Measurements from ENCODE around the gene CCER1.

CCER1 gene

DNA sequence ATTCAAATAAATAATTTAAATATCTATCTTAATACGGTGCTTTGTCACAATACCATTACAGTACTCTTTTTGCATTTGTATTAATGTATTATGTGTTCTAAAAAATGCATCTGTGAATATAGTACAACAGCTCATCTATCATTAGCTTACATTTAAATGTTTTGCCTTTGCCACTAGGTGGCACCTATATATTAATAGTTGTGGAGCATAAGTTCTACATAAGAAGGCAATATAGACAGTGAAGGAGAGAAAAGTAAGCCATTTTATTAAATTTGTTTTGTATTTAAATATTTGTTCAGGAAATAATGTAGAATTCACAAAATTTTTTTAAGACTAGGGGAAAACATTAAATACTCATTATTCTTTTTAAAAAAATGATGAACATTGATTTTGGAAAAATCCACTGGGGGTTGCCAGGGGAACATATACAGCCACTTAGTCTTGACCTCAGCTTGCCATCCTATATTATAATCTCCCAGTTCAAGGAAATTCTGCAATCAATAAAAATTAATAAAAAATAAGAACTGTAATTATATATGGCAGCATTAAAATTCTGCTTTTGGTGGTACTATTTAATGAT is 9.8 kb downstream of the CCER1 start:
- Histone ChIP-seq H3K4me3 (ENCODE audit: control insufficient read depth in 1 of 7, extremely low read depth in 1 of 7, insufficient read depth in 4 of 7, low read depth in 2 of 7, low read length in 6 of 7) (no peak overlapping the region), H3K4me1 (ENCODE audit: control extremely low read depth in 1 of 4, control insufficient read depth in 4 of 4, insufficient read depth in 4 of 4, low read length in 3 of 4) (no peaks in the 10 kb centered on the region), H3K9me3 (ENCODE audit: control extremely low read depth in 1 of 5, control insufficient read depth in 4 of 5, insufficient read depth in 2 of 5, low read depth in 1 of 5, low read length in 4 of 5) (no peaks in the 10 kb centered on the region), H3K27me3 (replicated peaks in 2 of 5; ENCODE audit: control insufficient read depth in 4 of 5, insufficient read depth in 5 of 5, low read length in 4 of 5) (no peaks in the 10 kb centered on the region), H3K27ac (ENCODE audit: insufficient read depth in 1 of 2, low read depth in 1 of 2, low read length in 2 of 2, poor library complexity in 1 of 2, severe bottlenecking in 2 of 2) (no peak overlapping the region), H3K36me3 (ENCODE audit: control insufficient read depth in 4 of 4, insufficient read depth in 4 of 4, low read length in 3 of 4) (no peaks in the 10 kb centered on the region)
- WGBS (ENCODE audit: insufficient coverage) = no CpG with 5 or more reads among the region's 1 CpG
- ChIA-PET POLR2A (no interaction called here), CTCF (interaction anchor here (0.9 kb wide), 2 partner anchors 410 to 411 kb away, joined by 3 read pairs; no protein-coding TSS in a partner anchor)
- DNase-seq = peak in 2 of 3 donors; percentile 42 to 46

DNA sequence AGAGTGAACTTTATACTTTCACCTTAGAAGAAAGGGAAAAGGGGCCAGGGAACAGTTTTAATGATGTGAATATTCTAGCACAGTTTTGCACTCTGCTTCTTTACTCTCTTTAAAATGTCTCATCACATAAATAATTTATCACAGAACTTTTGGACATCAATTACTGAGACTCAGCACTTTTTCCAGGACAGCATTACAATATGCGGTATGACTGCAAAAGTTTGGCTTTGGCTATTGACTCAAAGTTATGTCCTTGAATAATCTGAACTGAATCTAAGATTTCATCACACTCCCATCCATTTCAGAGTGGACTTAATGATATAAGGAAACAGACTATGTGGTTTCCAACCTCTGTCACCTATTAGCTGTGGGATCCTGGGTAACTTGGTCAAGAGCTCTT is 11.7 kb downstream of the CCER1 start:
- Histone ChIP-seq H3K27ac (ENCODE audit: insufficient read depth in 1 of 2, low read depth in 1 of 2, low read length in 2 of 2, poor library complexity in 1 of 2, severe bottlenecking in 2 of 2) (no peak overlapping the region), H3K27me3 (replicated peaks in 2 of 5; ENCODE audit: control insufficient read depth in 4 of 5, insufficient read depth in 5 of 5, low read length in 4 of 5) (no peaks in the 10 kb centered on the region), H3K36me3 (ENCODE audit: control insufficient read depth in 4 of 4, insufficient read depth in 4 of 4, low read length in 3 of 4) (no peaks in the 10 kb centered on the region), H3K9me3 (ENCODE audit: control extremely low read depth in 1 of 5, control insufficient read depth in 4 of 5, insufficient read depth in 2 of 5, low read depth in 1 of 5, low read length in 4 of 5) (no peaks in the 10 kb centered on the region), H3K4me3 (ENCODE audit: control insufficient read depth in 1 of 7, extremely low read depth in 1 of 7, insufficient read depth in 4 of 7, low read depth in 2 of 7, low read length in 6 of 7) (no peak overlapping the region), H3K4me1 (ENCODE audit: control extremely low read depth in 1 of 4, control insufficient read depth in 4 of 4, insufficient read depth in 4 of 4, low read length in 3 of 4) (peaks cover 0 to 2% (median 0%) of the 10 kb centered on the region in 4 experiments)
- ChIA-PET CTCF (interaction anchor here (0.9 to 1.3 kb wide), 3 partner anchors 31 to 193 kb away, joined by 3 read pairs; no protein-coding TSS in a partner anchor), POLR2A (no interaction called here)
- no CpG with 5 or more reads among the region's 1 CpG for WGBS (ENCODE audit: insufficient coverage)
- no peak for DNase-seq

DNA sequence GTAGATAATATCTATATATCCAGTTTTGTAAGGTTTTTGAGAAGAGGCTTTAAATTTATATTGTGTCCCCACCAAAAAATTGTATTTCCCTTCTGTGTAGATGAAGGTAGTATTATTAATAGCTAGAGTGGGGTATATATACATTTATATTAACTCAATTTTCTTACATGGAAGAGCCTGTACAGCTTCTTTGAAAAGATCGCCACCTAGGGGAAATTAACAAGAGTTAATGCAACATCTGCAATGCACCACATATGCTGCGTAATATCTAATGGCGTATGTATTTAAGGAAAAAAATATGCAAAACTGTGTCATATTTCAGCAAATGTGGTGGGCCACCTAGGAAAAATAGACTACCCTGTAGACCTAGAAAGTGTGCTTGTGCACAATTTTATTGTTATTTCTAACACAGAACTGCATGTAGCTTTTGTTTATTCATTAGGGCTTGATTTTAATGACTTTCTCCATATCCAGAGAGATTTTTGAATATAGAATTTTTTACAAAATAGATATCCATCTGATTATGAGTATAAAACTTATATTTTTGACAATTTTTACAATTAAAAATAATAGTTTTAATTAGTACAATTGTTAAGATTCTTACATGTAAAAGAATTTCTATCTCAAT is 14.0 kb downstream of the CCER1 start:
- no peaks in the 10 kb centered on the region for H3K27me3 ChIP-seq (replicated peaks in 2 of 5; ENCODE audit: control insufficient read depth in 4 of 5, insufficient read depth in 5 of 5, low read length in 4 of 5)
- no peaks in the 10 kb centered on the region for H3K36me3 ChIP-seq (ENCODE audit: control insufficient read depth in 4 of 4, insufficient read depth in 4 of 4, low read length in 3 of 4)
- WGBS (ENCODE audit: insufficient coverage) = no CpG with 5 or more reads among the region's 3 CpGs
- CTCF ChIA-PET = interaction anchor here (1.1 to 1.5 kb wide), 2 partner anchors 12 to 390 kb away, joined by 4 to 7 read pairs; no protein-coding TSS in a partner anchor
- DNase-seq = peak; percentile 39 to 68 (median 60)
- H3K27ac ChIP-seq (ENCODE audit: insufficient read depth in 1 of 2, low read depth in 1 of 2, low read length in 2 of 2, poor library complexity in 1 of 2, severe bottlenecking in 2 of 2) = no peak overlapping the region
- POLR2A ChIA-PET = interaction anchor here (0.7 kb wide), 1 partner anchor 14 kb away, joined by 3 read pairs; no protein-coding TSS in a partner anchor
- H3K9me3 ChIP-seq (ENCODE audit: control extremely low read depth in 1 of 5, control insufficient read depth in 4 of 5, insufficient read depth in 2 of 5, low read depth in 1 of 5, low read length in 4 of 5) = no peaks in the 10 kb centered on the region
- H3K4me3 ChIP-seq (ENCODE audit: control insufficient read depth in 1 of 7, extremely low read depth in 1 of 7, insufficient read depth in 4 of 7, low read depth in 2 of 7, low read length in 6 of 7) = no peak overlapping the region
- H3K4me1 ChIP-seq (ENCODE audit: control extremely low read depth in 1 of 4, control insufficient read depth in 4 of 4, insufficient read depth in 4 of 4, low read length in 3 of 4) = peaks cover 0 to 3% (median 0%) of the 10 kb centered on the region in 4 experiments

DNA sequence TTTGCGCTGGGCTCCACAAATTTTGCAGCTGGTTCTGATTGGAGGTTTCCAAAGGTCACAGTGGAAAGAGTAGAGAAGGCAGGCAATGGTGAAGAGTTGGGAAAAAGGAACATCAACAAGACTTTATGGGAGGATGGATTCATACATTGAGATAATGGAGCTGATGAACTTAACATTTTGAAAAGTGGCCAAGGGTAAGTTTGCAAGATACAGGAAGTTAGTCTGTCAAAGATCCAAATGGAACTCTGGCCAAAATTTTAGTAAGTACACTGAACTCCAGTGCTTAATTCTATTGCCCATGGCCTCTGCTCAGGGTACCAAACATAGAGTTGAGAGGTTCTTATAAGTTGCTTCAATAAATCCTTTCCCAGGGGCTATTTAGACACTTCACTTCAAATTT is 15.6 kb downstream of the CCER1 start:
- Histone ChIP-seq H3K27me3 (replicated peaks in 2 of 5; ENCODE audit: control insufficient read depth in 4 of 5, insufficient read depth in 5 of 5, low read length in 4 of 5) (no peaks in the 10 kb centered on the region), H3K4me1 (ENCODE audit: control extremely low read depth in 1 of 4, control insufficient read depth in 4 of 4, insufficient read depth in 4 of 4, low read length in 3 of 4) (peaks cover 0 to 3% (median 0%) of the 10 kb centered on the region in 4 experiments), H3K9me3 (ENCODE audit: control extremely low read depth in 1 of 5, control insufficient read depth in 4 of 5, insufficient read depth in 2 of 5, low read depth in 1 of 5, low read length in 4 of 5) (peaks cover 0 to 1% (median 0%) of the 10 kb centered on the region in 5 experiments), H3K4me3 (ENCODE audit: control insufficient read depth in 1 of 7, extremely low read depth in 1 of 7, insufficient read depth in 4 of 7, low read depth in 2 of 7, low read length in 6 of 7) (no peak overlapping the region), H3K36me3 (ENCODE audit: control insufficient read depth in 4 of 4, insufficient read depth in 4 of 4, low read length in 3 of 4) (no peaks in the 10 kb centered on the region), H3K27ac (ENCODE audit: insufficient read depth in 1 of 2, low read depth in 1 of 2, low read length in 2 of 2, poor library complexity in 1 of 2, severe bottlenecking in 2 of 2) (no peak overlapping the region)
- POLR2A ChIA-PET = no interaction called here
- CTCF ChIA-PET = interaction anchor here (0.6 to 1.5 kb wide), 2 partner anchors 10 to 689 kb away, joined by 3 to 7 read pairs; no protein-coding TSS in a partner anchor
- 100% methylated on average over 1 of the region's 1 CpG for WGBS (ENCODE audit: insufficient coverage)
- no peak for DNase-seq

DNA sequence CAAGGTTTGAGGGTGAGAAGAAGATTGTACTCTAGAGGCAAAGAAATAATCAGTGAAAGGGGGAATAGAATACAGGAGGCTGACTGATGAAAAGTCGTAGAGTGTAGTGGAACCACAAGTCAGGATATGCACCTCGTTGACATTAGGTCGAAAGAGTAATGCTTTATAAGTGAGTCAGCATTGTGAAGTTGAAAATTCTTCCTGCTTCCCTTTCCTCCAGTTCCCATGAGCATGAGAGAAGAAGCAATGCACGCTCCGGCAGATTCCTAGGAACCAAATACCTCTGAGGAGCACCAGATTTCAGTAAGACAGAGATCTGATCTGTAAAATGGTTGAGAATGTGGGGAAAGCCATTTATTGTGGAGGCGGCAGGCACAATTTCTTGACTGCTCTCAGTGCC is 16.5 kb downstream of the CCER1 start:
- ChIA-PET POLR2A (no interaction called here), CTCF (no interaction called here)
- 26% methylated on average over 6 of the region's 6 CpGs for whole genome bisulfite sequencing (ENCODE audit: insufficient coverage)
- H3K4me1 ChIP-seq (ENCODE audit: control extremely low read depth in 1 of 4, control insufficient read depth in 4 of 4, insufficient read depth in 4 of 4, low read length in 3 of 4) = peaks cover 0 to 3% (median 0%) of the 10 kb centered on the region in 4 experiments
- no peak overlapping the region for H3K27ac ChIP-seq (ENCODE audit: insufficient read depth in 1 of 2, low read depth in 1 of 2, low read length in 2 of 2, poor library complexity in 1 of 2, severe bottlenecking in 2 of 2)
- peak in 2 of 3 donors; percentile 4 to 22 for DNase-seq
- H3K4me3 ChIP-seq (ENCODE audit: control insufficient read depth in 1 of 7, extremely low read depth in 1 of 7, insufficient read depth in 4 of 7, low read depth in 2 of 7, low read length in 6 of 7) = no peak overlapping the region
- no peaks in the 10 kb centered on the region for H3K27me3 ChIP-seq (replicated peaks in 2 of 5; ENCODE audit: control insufficient read depth in 4 of 5, insufficient read depth in 5 of 5, low read length in 4 of 5)
- peaks cover 0 to 1% (median 0%) of the 10 kb centered on the region in 5 experiments for H3K9me3 ChIP-seq (ENCODE audit: control extremely low read depth in 1 of 5, control insufficient read depth in 4 of 5, insufficient read depth in 2 of 5, low read depth in 1 of 5, low read length in 4 of 5)
- no peaks in the 10 kb centered on the region for H3K36me3 ChIP-seq (ENCODE audit: control insufficient read depth in 4 of 4, insufficient read depth in 4 of 4, low read length in 3 of 4)

DNA sequence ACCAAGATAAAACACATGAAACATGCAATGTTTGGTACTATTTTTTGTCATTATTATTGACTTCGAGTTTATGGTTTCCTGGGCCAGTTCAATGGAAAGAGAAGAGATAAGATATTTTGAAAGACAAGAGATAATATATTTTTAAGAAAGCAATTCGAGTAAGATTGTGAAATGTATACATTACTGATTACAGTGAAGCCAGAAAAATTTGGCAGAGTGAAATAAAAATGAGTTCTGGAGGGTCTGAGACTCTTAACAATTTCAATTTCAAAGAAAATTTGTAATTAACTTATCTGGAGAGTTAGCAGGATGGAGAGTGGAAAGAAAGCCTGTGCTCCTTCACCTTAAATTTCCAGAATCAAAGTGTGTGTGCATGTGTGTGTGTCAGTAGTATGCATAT is 17.3 kb downstream of the CCER1 start:
- Histone ChIP-seq H3K36me3 (ENCODE audit: control insufficient read depth in 4 of 4, insufficient read depth in 4 of 4, low read length in 3 of 4) (no peaks in the 10 kb centered on the region), H3K9me3 (ENCODE audit: control extremely low read depth in 1 of 5, control insufficient read depth in 4 of 5, insufficient read depth in 2 of 5, low read depth in 1 of 5, low read length in 4 of 5) (peaks cover 0 to 3% (median 0%) of the 10 kb centered on the region in 5 experiments), H3K4me1 (ENCODE audit: control extremely low read depth in 1 of 4, control insufficient read depth in 4 of 4, insufficient read depth in 4 of 4, low read length in 3 of 4) (peaks cover 0 to 3% (median 0%) of the 10 kb centered on the region in 4 experiments), H3K27ac (ENCODE audit: insufficient read depth in 1 of 2, low read depth in 1 of 2, low read length in 2 of 2, poor library complexity in 1 of 2, severe bottlenecking in 2 of 2) (no peak overlapping the region), H3K4me3 (ENCODE audit: control insufficient read depth in 1 of 7, extremely low read depth in 1 of 7, insufficient read depth in 4 of 7, low read depth in 2 of 7, low read length in 6 of 7) (no peak overlapping the region), H3K27me3 (replicated peaks in 2 of 5; ENCODE audit: control insufficient read depth in 4 of 5, insufficient read depth in 5 of 5, low read length in 4 of 5) (no peaks in the 10 kb centered on the region)
- ChIA-PET POLR2A (no interaction called here), CTCF (no interaction called here)
- 79% methylated on average over 2 of the region's 2 CpGs for WGBS (ENCODE audit: insufficient coverage)
- no peak for DNase-seq

All from common myeloid progenitor, CD34-positive (primary cell).